NCI-H187 treated with DMSO at 0.1 percent for 48 hours (cell line): ENCODE data around the gene WAPL.

ENCODE experiments used
- DNase-seq: peaks from one replicate; lab custom pipeline; 2025; lab: John Stamatoyannopoulos, UW

WAPL gene

GRCh38 chr10:86524225-86524962 lies 2.8 kb upstream of the WAPL start:
- DNase-seq = no peak

GRCh38 chr10:86523348-86523747 lies 1.8 kb upstream of the WAPL start:
- DNase-seq = no peak

- DNase-seq = no peak
Observed at GRCh38 chr10:86522510-86522855, 891 bp upstream of the WAPL start.

GRCh38 chr10:86520871-86521677 lies 518 bp downstream of the WAPL start:
- no peak for DNase-seq

GRCh38 chr10:86518781-86519180 lies 2.8 kb downstream of the WAPL start:
- DNase-seq = no peak

GRCh38 chr10:86512137-86512536 lies 9.5 kb downstream of the WAPL start:
- no peak for DNase-seq

GRCh38 chr10:86511027-86511865 lies 10.3 kb downstream of the WAPL start:
- DNase-seq = no peak

GRCh38 chr10:86509145-86509544 lies 12.4 kb downstream of the WAPL start:
- no peak for DNase-seq

GRCh38 chr10:86508217-86508616 lies 13.4 kb downstream of the WAPL start:
- DNase-seq = no peak

GRCh38 chr10:86506499-86506898 lies 15.1 kb downstream of the WAPL start:
- no peak for DNase-seq

GRCh38 chr10:86506062-86506461 lies 15.5 kb downstream of the WAPL start:
- DNase-seq = no peak

GRCh38 chr10:86504510-86504909 lies 17.1 kb downstream of the WAPL start:
- no peak for DNase-seq

- DNase-seq = no peak
Observed at GRCh38 chr10:86500846-86501245, 20.7 kb downstream of the WAPL start.

GRCh38 chr10:86498598-86498997 lies 23.0 kb downstream of the WAPL start:
- no peak for DNase-seq

GRCh38 chr10:86497621-86498020 lies 24.0 kb downstream of the WAPL start:
- no peak for DNase-seq

- no peak for DNase-seq
Observed at GRCh38 chr10:86489960-86490612, 31.5 kb downstream of the WAPL start.

- no peak for DNase-seq
Observed at GRCh38 chr10:86489071-86489810, 32.4 kb downstream of the WAPL start.

GRCh38 chr10:86486856-86487255 lies 34.7 kb downstream of the WAPL start:
- no peak for DNase-seq

- no peak for DNase-seq
Observed at GRCh38 chr10:86483664-86484063, 37.9 kb downstream of the WAPL start.

- DNase-seq = no peak
Observed at GRCh38 chr10:86481761-86482160, 39.8 kb downstream of the WAPL start.

GRCh38 chr10:86480571-86480970 lies 41.0 kb downstream of the WAPL start:
- DNase-seq = no peak
